ENCODE results near the gene FILIP1L. TPM values are rescaled to one million over a fixed set of nuclear protein-coding genes. Genes with fewer than 3 reads are reported as not detected.

FILIP1L gene
- total RNA-seq, 2 experiments from 2014 or later = 0.24 TPM; not detected in 1

GRCh38 chr3:99966662-99967416, 147.5 kb downstream of the FILIP1L start:
- H3K36me3 Mint-ChIP-seq (ENCODE audit: low read depth) = peaks cover 13% of the 10 kb centered on the region
- no peak for DNase-seq
- intact Hi-C loops (cut with micrococcal nuclease) = no loop called here
- peaks cover 23% of the 10 kb centered on the region for H3K4me1 Mint-ChIP-seq (ENCODE audit: low read depth)
- H3K27ac Mint-ChIP-seq = no peak overlapping the region
- CTCF ChIA-PET = interaction anchor here (0.6 kb wide), 1 partner anchor 135 kb away, joined by 4 read pairs; no protein-coding TSS in a partner anchor
- no peak overlapping the region for H3K4me3 Mint-ChIP-seq
- H3K9me3 Mint-ChIP-seq = no peaks in the 10 kb centered on the region
- H3K27me3 Mint-ChIP-seq (ENCODE audit: low read depth) = no peaks in the 10 kb centered on the region

GRCh38 chr3:99965681-99966408, 148.5 kb downstream of the FILIP1L start:
- H3K4me1 Mint-ChIP-seq (ENCODE audit: low read depth) = peaks cover 23% of the 10 kb centered on the region
- peaks cover 14% of the 10 kb centered on the region for H3K36me3 Mint-ChIP-seq (ENCODE audit: low read depth)
- DNase-seq = no peak
- CTCF ChIA-PET = no interaction called here
- intact Hi-C loops (cut with micrococcal nuclease) = no loop called here
- H3K27me3 Mint-ChIP-seq (ENCODE audit: low read depth) = no peaks in the 10 kb centered on the region
- no peaks in the 10 kb centered on the region for H3K9me3 Mint-ChIP-seq
- H3K4me3 Mint-ChIP-seq = no peak overlapping the region
- H3K27ac Mint-ChIP-seq = no peak overlapping the region

DNA sequence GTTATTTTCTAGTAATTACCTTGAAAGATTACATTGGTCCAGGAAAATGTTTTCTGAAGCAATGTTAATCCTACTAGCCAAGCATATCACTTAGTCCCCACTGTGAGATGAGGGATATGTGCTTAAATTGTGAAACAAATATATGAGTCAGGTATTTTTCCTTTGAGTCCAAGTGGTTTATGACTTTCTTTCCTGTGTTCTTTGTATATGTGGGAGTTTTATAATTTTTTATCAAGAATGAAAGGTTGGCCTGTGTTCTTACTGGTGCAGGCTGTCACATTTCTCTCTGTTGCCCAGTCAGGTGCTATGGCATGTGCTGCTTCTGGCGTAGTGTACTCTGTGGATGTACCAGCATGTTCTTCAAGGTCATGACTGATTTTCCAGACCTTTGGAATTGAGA, 149.2 kb downstream of the FILIP1L start:
- CTCF ChIA-PET = no interaction called here
- peaks cover 14% of the 10 kb centered on the region for H3K36me3 Mint-ChIP-seq (ENCODE audit: low read depth)

GRCh38 chr3:99962703-99963102, 151.6 kb downstream of the FILIP1L start:
- Mint-ChIP-seq H3K4me1 (ENCODE audit: low read depth) (peaks cover 3% of the 10 kb centered on the region), H3K4me3 (no peak overlapping the region), H3K27me3 (ENCODE audit: low read depth) (no peaks in the 10 kb centered on the region), H3K27ac (no peak overlapping the region), H3K9me3 (no peaks in the 10 kb centered on the region), H3K36me3 (ENCODE audit: low read depth) (peaks cover 11% of the 10 kb centered on the region)
- intact Hi-C loops (cut with micrococcal nuclease) = no loop called here
- CTCF ChIA-PET = no interaction called here
- no peak for DNase-seq

More for the DNA sequence above, 149.2 kb downstream of the FILIP1L start:
- H3K27me3 Mint-ChIP-seq (ENCODE audit: low read depth) = no peaks in the 10 kb centered on the region
- no peak overlapping the region for H3K4me3 Mint-ChIP-seq
- H3K27ac Mint-ChIP-seq = no peak overlapping the region
- intact Hi-C loops (cut with micrococcal nuclease) = no loop called here
- no peak for DNase-seq
- H3K9me3 Mint-ChIP-seq = no peaks in the 10 kb centered on the region
- peaks cover 19% of the 10 kb centered on the region for H3K4me1 Mint-ChIP-seq (ENCODE audit: low read depth)

DNA sequence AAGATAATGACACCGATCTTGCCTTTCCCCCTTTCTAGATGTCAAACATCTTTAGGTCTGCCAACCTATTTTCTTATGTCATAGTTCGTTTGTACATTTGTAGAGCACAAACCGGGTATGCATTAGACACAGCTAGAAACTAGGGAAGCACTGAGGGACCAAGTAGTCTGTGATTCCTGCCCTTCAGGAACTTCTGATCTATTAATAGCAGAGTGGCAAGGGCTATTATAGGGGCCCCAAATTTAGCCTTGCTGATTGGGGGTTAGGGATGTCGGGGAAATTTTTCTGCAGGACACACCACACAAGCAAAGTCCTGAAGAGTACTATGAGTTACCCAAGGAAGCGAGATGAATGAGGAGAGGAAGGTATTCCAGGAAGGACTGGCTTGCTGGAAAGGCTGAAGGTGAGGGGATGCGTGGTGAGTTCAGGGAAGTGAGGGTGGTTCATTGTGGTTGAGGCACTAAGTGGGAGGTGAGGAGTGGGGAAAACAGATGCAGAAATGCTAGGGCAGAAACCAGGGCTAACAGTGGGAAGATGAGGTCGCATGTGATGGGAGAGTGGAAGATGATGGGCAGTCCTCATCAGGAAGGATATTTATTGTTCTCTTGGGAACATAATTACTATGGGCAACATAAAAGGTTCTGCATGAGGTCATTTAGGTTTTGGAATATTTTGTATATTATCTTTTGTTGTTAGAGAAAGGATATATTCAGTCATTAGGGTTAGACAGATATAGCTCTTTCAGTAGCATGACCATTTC, 152.4 kb downstream of the FILIP1L start:
- CTCF ChIA-PET = interaction anchor here (0.5 kb wide), 1 partner anchor 40 kb away, joined by 3 read pairs; no protein-coding TSS in a partner anchor
- H3K4me3 Mint-ChIP-seq = no peak overlapping the region
- peaks cover 3% of the 10 kb centered on the region for H3K4me1 Mint-ChIP-seq (ENCODE audit: low read depth)
- H3K9me3 Mint-ChIP-seq = no peaks in the 10 kb centered on the region
- no peaks in the 10 kb centered on the region for H3K27me3 Mint-ChIP-seq (ENCODE audit: low read depth)
- no peak overlapping the region for H3K27ac Mint-ChIP-seq
- DNase-seq = no peak
- H3K36me3 Mint-ChIP-seq (ENCODE audit: low read depth) = peaks cover 10% of the 10 kb centered on the region
- intact Hi-C loops (cut with micrococcal nuclease) = no loop called here

DNA sequence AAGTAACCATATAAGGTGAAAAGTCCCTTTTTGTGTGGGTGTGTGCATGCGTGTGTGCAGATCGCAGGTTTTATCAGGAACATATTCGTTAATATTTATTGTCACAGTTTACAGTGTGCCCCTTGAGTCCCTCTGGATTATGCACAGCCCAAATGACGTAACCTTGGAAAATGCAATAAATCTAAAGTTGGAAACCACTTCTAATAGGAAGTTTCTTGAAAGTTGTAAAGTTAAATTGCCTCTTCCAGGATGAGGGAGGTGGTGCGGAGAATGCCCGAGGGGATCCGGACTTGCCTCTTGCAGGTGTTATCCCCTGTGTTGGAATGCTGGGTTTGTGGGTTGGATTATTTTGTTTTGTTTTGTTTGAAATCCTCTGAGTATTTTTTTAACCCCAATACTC, 153.4 kb downstream of the FILIP1L start:
- H3K9me3 Mint-ChIP-seq = no peaks in the 10 kb centered on the region
- CTCF ChIA-PET = no interaction called here
- no peak overlapping the region for H3K27ac Mint-ChIP-seq
- H3K36me3 Mint-ChIP-seq (ENCODE audit: low read depth) = peaks cover 5% of the 10 kb centered on the region
- H3K27me3 Mint-ChIP-seq (ENCODE audit: low read depth) = no peaks in the 10 kb centered on the region
- intact Hi-C loops (cut with micrococcal nuclease) = no loop called here
- DNase-seq = no peak
- peaks cover 5% of the 10 kb centered on the region for H3K4me1 Mint-ChIP-seq (ENCODE audit: low read depth)
- H3K4me3 Mint-ChIP-seq = no peak overlapping the region

DNA sequence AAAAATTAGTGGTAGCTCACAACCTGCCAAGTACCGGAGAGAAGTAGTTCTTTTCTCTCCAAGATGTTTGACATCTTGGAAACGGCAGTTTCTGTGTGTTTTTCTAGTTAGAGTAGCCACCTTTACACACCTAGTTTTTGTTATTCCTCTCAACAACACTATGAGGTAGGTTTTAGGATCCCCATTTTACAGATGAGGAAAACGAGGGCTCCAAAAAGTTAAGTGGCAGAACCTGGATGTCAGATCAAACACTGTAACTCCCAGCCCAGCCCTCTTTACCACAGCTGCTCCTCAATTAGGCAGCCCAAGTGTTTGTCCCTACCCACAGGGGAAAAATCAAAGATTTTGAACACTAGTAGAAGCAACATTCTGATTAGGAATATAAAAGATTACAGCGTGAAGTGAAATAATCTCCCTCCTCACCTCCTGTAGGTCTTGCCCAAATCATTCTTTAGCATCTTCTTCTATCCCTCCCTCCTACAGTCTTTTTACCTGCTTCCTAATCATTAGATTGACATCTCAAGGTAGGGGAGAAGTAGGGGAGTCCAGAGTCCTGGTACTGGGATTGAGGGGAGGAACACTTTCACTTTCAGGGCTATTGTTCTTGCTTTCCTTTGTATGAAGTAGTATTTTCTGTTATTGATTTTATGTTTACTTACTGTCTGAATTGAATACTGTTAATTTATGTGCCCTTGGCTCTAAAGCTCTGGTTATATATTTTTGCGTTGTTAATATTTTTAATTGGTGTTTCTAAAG, 154.0 kb downstream of the FILIP1L start:
- Mint-ChIP-seq H3K4me3 (no peak overlapping the region), H3K27ac (no peak overlapping the region), H3K36me3 (ENCODE audit: low read depth) (peaks cover 5% of the 10 kb centered on the region), H3K9me3 (no peaks in the 10 kb centered on the region), H3K27me3 (ENCODE audit: low read depth) (no peaks in the 10 kb centered on the region), H3K4me1 (ENCODE audit: low read depth) (peaks cover 5% of the 10 kb centered on the region)
- no peak for DNase-seq
- CTCF ChIA-PET = no interaction called here
- intact Hi-C loops (cut with micrococcal nuclease) = no loop called here

DNA sequence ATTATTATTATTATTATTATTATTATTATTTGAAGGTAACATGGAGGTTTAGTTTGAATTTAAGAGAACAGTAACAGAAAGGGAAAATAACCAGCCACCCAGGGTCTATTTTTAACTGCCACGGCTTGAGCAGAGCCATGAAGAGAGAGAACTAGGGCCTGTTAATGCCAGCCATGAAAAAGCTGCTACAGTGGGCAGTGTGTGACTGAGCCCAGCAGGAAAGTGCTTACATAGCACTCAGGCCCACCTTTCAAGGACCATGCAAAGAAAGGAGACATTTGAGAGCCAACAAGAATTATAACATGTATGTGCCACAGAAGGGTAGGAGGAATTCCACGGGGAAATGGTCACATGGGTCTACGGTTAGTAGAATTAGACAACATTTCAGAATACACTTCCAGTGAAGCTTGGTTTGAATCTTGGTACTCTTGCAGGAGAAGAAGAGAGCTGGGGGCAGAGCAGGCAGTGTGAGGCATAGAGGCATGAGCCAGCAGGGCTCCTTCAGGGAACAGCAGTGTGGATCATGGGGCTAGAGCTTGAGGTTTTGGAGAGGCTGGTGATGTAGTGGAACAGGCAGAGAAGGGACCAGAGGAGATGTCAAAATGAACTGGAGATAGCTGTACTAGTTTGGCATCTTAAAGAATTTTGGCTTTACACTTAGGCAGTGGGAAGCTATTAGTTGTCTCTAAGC, 155.9 kb downstream of the FILIP1L start:
- CTCF ChIA-PET = no interaction called here
- no peak overlapping the region for H3K27ac Mint-ChIP-seq

DNA sequence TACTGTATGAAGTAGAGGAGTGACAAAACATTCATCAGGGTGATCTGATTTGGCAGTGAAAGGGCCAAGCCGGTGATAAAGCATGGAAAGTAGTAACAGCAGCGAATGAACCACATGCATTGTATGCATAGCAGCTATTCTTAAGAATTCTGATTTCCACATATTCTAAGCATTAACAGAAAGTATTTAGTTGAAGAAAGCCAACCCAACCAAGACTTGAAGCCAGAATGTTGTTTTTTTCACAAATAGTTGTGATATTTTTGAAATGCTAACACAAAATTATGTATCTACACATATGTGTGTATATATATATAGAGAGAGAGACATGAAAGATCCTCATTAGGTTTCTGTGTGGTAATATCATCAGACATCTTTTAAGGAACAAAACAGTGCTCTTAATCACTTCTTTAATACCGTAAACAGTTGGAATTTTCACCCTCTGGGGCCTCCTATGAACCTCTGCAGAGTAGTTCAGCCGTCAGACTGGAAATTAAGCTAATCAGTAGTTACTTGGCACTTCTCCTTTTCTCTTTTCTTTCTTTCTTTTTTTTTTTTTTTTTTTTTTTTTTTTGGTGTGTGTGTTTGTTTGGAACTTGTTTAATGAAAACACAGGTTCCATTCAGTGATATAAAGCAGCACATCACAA, 157.0 kb downstream of the FILIP1L start:
- DNase-seq = no peak
- intact Hi-C loops (cut with micrococcal nuclease) = no loop called here
- CTCF ChIA-PET = no interaction called here
- Mint-ChIP-seq H3K27ac (no peak overlapping the region), H3K4me3 (no peak overlapping the region), H3K27me3 (ENCODE audit: low read depth) (no peaks in the 10 kb centered on the region), H3K4me1 (ENCODE audit: low read depth) (peaks cover 2% of the 10 kb centered on the region), H3K9me3 (no peaks in the 10 kb centered on the region), H3K36me3 (ENCODE audit: low read depth) (peaks cover 2% of the 10 kb centered on the region)

More for the DNA sequence above, 155.9 kb downstream of the FILIP1L start:
- intact Hi-C loops (cut with micrococcal nuclease) = no loop called here
- no peaks in the 10 kb centered on the region for H3K27me3 Mint-ChIP-seq (ENCODE audit: low read depth)
- H3K36me3 Mint-ChIP-seq (ENCODE audit: low read depth) = peaks cover 5% of the 10 kb centered on the region
- H3K4me3 Mint-ChIP-seq = no peak overlapping the region
- no peak for DNase-seq
- H3K9me3 Mint-ChIP-seq = no peaks in the 10 kb centered on the region
- H3K4me1 Mint-ChIP-seq (ENCODE audit: low read depth) = peaks cover 2% of the 10 kb centered on the region

- peaks cover 2% of the 10 kb centered on the region for H3K4me1 Mint-ChIP-seq (ENCODE audit: low read depth)
- intact Hi-C loops (cut with micrococcal nuclease) = no loop called here
- H3K36me3 Mint-ChIP-seq (ENCODE audit: low read depth) = no peaks in the 10 kb centered on the region
- no peak overlapping the region for H3K27ac Mint-ChIP-seq
- H3K9me3 Mint-ChIP-seq = no peaks in the 10 kb centered on the region
- no peak for DNase-seq
- no peaks in the 10 kb centered on the region for H3K27me3 Mint-ChIP-seq (ENCODE audit: low read depth)
- CTCF ChIA-PET = no interaction called here
- no peak overlapping the region for H3K4me3 Mint-ChIP-seq
Measured at GRCh38 chr3:99955773-99956562, 158.3 kb downstream of the FILIP1L start.
